CD4-positive, alpha-beta T cell (primary cell): ENCODE results near the gene SMURF2. TPM values are rescaled to one million over a fixed set of nuclear protein-coding genes. Genes with fewer than 3 reads are reported as not detected.
A peak's percentile ranks its signal among the peaks of the same experiment; 100 is the strongest.
"Not testable (repeated sequence)": the region's sequence is repeated elsewhere in the genome, so short reads cannot be mapped to it uniquely, and the experiment has no call there.

Source experiments
- ATAC-seq: fragments of 200-7000 bp; cut with Tn5 transposase; one replicate; pipeline ENCODE4 v1.10.0; 2022; ENCODE audit warnings: mild to moderate bottlenecking; ENCODE audit not compliant: poor library complexity
- CTCF ChIA-PET: fragments of 350-600 bp; sonication (Branson Sonifier 250); formaldehyde crosslinking; loops from one replicate; lab custom pipeline; 2021; ENCODE audit warnings: antibody characterized with exemption, inconsistent platforms; lab: Charles Lee
- POLR2A ChIA-PET: fragments of 350-600 bp; sonication (Branson Sonifier 250); formaldehyde crosslinking; loops from one replicate; lab custom pipeline; 2021; ENCODE audit warnings: antibody characterized with exemption, inconsistent platforms; lab: Charles Lee
- DNase-seq, 14 experiments: peaks; one replicate each; pipeline ENCODE4 v3.0.0-alpha.2; 2013 to 2020; ENCODE audit warnings: mixed read lengths in 2 of 14
- H3K27ac ChIP-seq, 2 donors: one replicate each; pipeline versions ENCODE4 v1.5.1 to v1.7.0; 2013; ENCODE audit warnings: low read length in 2 of 2, low read depth in 1 of 2, mild to moderate bottlenecking in 1 of 2
- H3K27me3 ChIP-seq, 2 experiments: 1 replicate in 1 of 2; 2 replicates in 1 of 2; pipeline versions ENCODE4 v1.6.1 to v1.7.0; 2013; ENCODE audit warnings: low read length in 2 of 2, control low read depth in 1 of 2, mild to moderate bottlenecking in 1 of 2, moderate library complexity in 1 of 2; ENCODE audit not compliant: insufficient read depth in 2 of 2, control insufficient read depth in 1 of 2
- H3K36me3 ChIP-seq: one replicate; pipeline ENCODE4 v1.6.1; 2013; ENCODE audit warnings: low read length, control low read depth; ENCODE audit not compliant: insufficient read depth
- H3K4me1 ChIP-seq: one replicate; pipeline ENCODE4 v1.6.1; 2013; ENCODE audit warnings: low read length, control low read depth; ENCODE audit not compliant: insufficient read depth
- H3K4me3 ChIP-seq: one replicate; pipeline ENCODE4 v1.5.1; 2013; ENCODE audit warnings: mild to moderate bottlenecking, low read length, moderate library complexity
- H3K9me3 ChIP-seq, 2 experiments: 1 replicate in 1 of 2; 2 replicates in 1 of 2; pipeline versions ENCODE4 v1.6.1 to v1.7.0; 2013; ENCODE audit warnings: low read length in 2 of 2, mild to moderate bottlenecking in 2 of 2, control low read depth in 1 of 2, moderate library complexity in 1 of 2; ENCODE audit not compliant: control insufficient read depth in 1 of 2, insufficient read depth in 1 of 2
- H3K27ac Mint-ChIP-seq: one replicate; pipeline ENCODE4 v1.8.0; 2020; ENCODE audit warnings: mixed read lengths
- H3K27me3 Mint-ChIP-seq: one replicate; pipeline ENCODE4 v1.8.0; 2021; ENCODE audit warnings: mixed read lengths
- H3K36me3 Mint-ChIP-seq: one replicate; pipeline ENCODE4 v1.8.0; 2021; ENCODE audit warnings: low read depth, mixed read lengths
- H3K4me1 Mint-ChIP-seq: one replicate; pipeline ENCODE4 v1.8.0; 2021; ENCODE audit warnings: low read depth, mixed read lengths
- H3K4me3 Mint-ChIP-seq: one replicate; pipeline ENCODE4 v1.8.0; 2020; ENCODE audit warnings: mild to moderate bottlenecking, mixed read lengths
- H3K9me3 Mint-ChIP-seq: one replicate; pipeline ENCODE4 v1.8.0; 2020; ENCODE audit warnings: mixed read lengths
- CTCF ChIP-seq: fragments of 200-600 bp; IDR thresholded peaks from one replicate; pipeline ENCODE4 v1.8.0; 2022; ENCODE audit warnings: antibody characterized with exemption, mild to moderate bottlenecking
- intact Hi-C, 2 experiments: fragments of 100-400 bp; cut with DNase I in 1 of 2; cut with micrococcal nuclease in 1 of 2; formaldehyde crosslinking; loops; one replicate each; pipeline versions ENCODE4 v1.15.1 to v1.9.0; 2023 to 2025; cut with DNase I, micrococcal nuclease
- total RNA-seq, 174 experiments: library from RNA in 2 of 174; stranded (reverse) in 2 of 174; gene quantifications; one replicate each; pipeline ENCODE4 v1.2.3 and lab custom pipeline; 2021 to 2026

SMURF2 gene
- total RNA-seq, 2 experiments from 2014 or later: 28.0 to 29.7 TPM

GRCh38 chr17:64667807-64668721 is 6.0 kb upstream of the SMURF2 start:
- H3K36me3 Mint-ChIP-seq, H3K4me3 Mint-ChIP-seq, H3K27ac ChIP-seq, ATAC-seq, H3K27ac Mint-ChIP-seq, H3K4me3 ChIP-seq, H3K9me3 ChIP-seq, POLR2A ChIA-PET, H3K36me3 ChIP-seq, H3K27me3 ChIP-seq, CTCF ChIA-PET, H3K9me3 Mint-ChIP-seq, H3K4me1 ChIP-seq, H3K27me3 Mint-ChIP-seq, DNase-seq, H3K4me1 Mint-ChIP-seq: not testable (repeated sequence)
- intact Hi-C loops: loop anchor here in 1 of 2 experiments (10.0 kb wide), 1 partner anchor 543 kb away; no protein-coding TSS in a partner anchor

- H3K27ac ChIP-seq, H3K4me3 ChIP-seq, H3K9me3 Mint-ChIP-seq, ATAC-seq, H3K9me3 ChIP-seq, POLR2A ChIA-PET, H3K27me3 Mint-ChIP-seq, H3K4me3 Mint-ChIP-seq, DNase-seq, CTCF ChIA-PET, H3K27ac Mint-ChIP-seq, H3K27me3 ChIP-seq, H3K36me3 ChIP-seq: not testable (repeated sequence)
- intact Hi-C loops: loop anchor here in 1 of 2 experiments (5.0 to 10.0 kb wide), 3 partner anchors 48 to 540 kb away; partner anchors contain the start of gene TEX2
- Mint-ChIP-seq H3K36me3 (peaks cover 13% of the 10 kb centered on the region), H3K4me1 (peaks cover 29% of the 10 kb centered on the region)
- peaks cover 13% of the 10 kb centered on the region for H3K4me1 ChIP-seq
Measured at GRCh38 chr17:64664299-64664981, 2.3 kb upstream of the SMURF2 start.

GRCh38 chr17:64663836-64664235 is 1.7 kb upstream of the SMURF2 start:
- H3K27ac Mint-ChIP-seq, DNase-seq, ATAC-seq, H3K9me3 ChIP-seq, H3K27me3 Mint-ChIP-seq, POLR2A ChIA-PET, CTCF ChIA-PET, H3K27me3 ChIP-seq, H3K27ac ChIP-seq, H3K9me3 Mint-ChIP-seq, H3K36me3 ChIP-seq, H3K4me3 ChIP-seq: not testable (repeated sequence)
- peaks cover 13% of the 10 kb centered on the region for H3K36me3 Mint-ChIP-seq
- peaks cover 13% of the 10 kb centered on the region for H3K4me1 ChIP-seq
- intact Hi-C loops: loop anchor here in 1 of 2 experiments (2.0 to 10.0 kb wide), 4 partner anchors 48 to 539 kb away; partner anchors contain the start of genes CEP95, DDX5 and TEX2
- peak overlapping the region; percentile 30 for H3K4me3 Mint-ChIP-seq
- peaks cover 33% of the 10 kb centered on the region for H3K4me1 Mint-ChIP-seq

GRCh38 chr17:64662774-64663367 is 764 bp upstream of the SMURF2 start:
- H3K9me3 Mint-ChIP-seq: no peaks in the 10 kb centered on the region
- ChIA-PET POLR2A (interaction anchor here (0.9 to 2.9 kb wide), 4 partner anchors 15 to 157 kb away, joined by 3 to 43 read pairs (median 17); partner anchors contain the start of genes CEP95 and DDX5), CTCF (interaction anchor here (1.0 kb wide), 1 partner anchor 14 kb away, joined by 4 read pairs; no protein-coding TSS in a partner anchor)
- H3K9me3 ChIP-seq: no peaks in the 10 kb centered on the region
- no peak overlapping the region for H3K27ac ChIP-seq
- ATAC-seq: no peak
- peak overlapping the region; percentile 87 for H3K4me3 ChIP-seq
- no peaks in the 10 kb centered on the region for H3K27me3 Mint-ChIP-seq
- H3K27me3 ChIP-seq: no peaks in the 10 kb centered on the region
- H3K36me3 Mint-ChIP-seq: peaks cover 13% of the 10 kb centered on the region
- DNase-seq: peak in 1 of 14 experiments; percentile 18
- TF ChIP-seq CTCF: no peak
- peak overlapping the region; percentile 97 for H3K4me3 Mint-ChIP-seq
- H3K4me1 ChIP-seq: peaks cover 16% of the 10 kb centered on the region
- intact Hi-C loops: loop anchor here in 1 of 2 experiments (2.0 to 10.0 kb wide), 4 partner anchors 49 to 538 kb away; partner anchors contain the start of genes CEP95, DDX5 and TEX2
- peaks cover 40% of the 10 kb centered on the region for H3K4me1 Mint-ChIP-seq
- H3K27ac Mint-ChIP-seq: peak overlapping the region; percentile 95
- H3K36me3 ChIP-seq: no peaks in the 10 kb centered on the region
